A673 (cell line): ENCODE data around the gene AMZ1.

Source experiments
- CTCF ChIP-seq: fragments of 300-800, 200-600 bp; sonication (generic); conservative IDR thresholded peaks from 2 replicates; pipeline ENCODE4 v1.5.1; 2017; ENCODE audit warnings: low read depth, mild to moderate bottlenecking, antibody characterized with exemption, low read length, moderate library complexity, mixed read lengths
- EZH2 ChIP-seq: fragments of 200-600 bp; sonication (generic); IDR thresholded peaks from 2 replicates; pipeline ENCODE4 v1.6.1; 2017; ENCODE audit warnings: borderline replicate concordance, low read depth, mild to moderate bottlenecking, mixed read lengths, antibody characterized with exemption, low read length; ENCODE audit not compliant: poor library complexity, severe bottlenecking

- TF ChIP-seq CTCF (no peak), EZH2 (no peak)
Observed at GRCh38 chr7:2708547-2709310, 20.7 kb downstream of the AMZ1 start.
